GM12878 (cell line): ENCODE measurements around the gene BCL11A.

Experiments
- CTCF ChIP-seq, 3 experiments: IDR thresholded peaks in 2 of 3; conservative IDR thresholded peaks in 1 of 3; 2 replicates each; pipeline ENCODE4 v1.5.1; 2011; ENCODE audit warnings: low read depth in 3 of 3, low read length in 3 of 3, mild to moderate bottlenecking in 3 of 3, control low read depth in 2 of 3, moderate library complexity in 2 of 3, inconsistent platforms in 1 of 3, mixed read lengths in 1 of 3; ENCODE audit not compliant: control insufficient read depth in 2 of 3, insufficient read depth in 1 of 3; ENCODE audit errors: extremely low read depth in 1 of 3
- GABPA ChIP-seq: IDR thresholded peaks from 2 replicates; pipeline ENCODE4 v1.6.1; 2014; ENCODE audit warnings: antibody characterized with exemption, low read depth, mild to moderate bottlenecking, inconsistent platforms
- POLR2A ChIP-seq: IDR thresholded peaks from 2 replicates; pipeline ENCODE4 v1.6.1; 2011; ENCODE audit warnings: low read depth, mild to moderate bottlenecking, low read length
- POLR2AphosphoS5 ChIP-seq: IDR thresholded peaks from 2 replicates; pipeline ENCODE4 v1.6.1; 2011; ENCODE audit warnings: mild to moderate bottlenecking, low read length, inconsistent platforms
- SMC3 ChIP-seq: IDR thresholded peaks from 2 replicates; pipeline ENCODE4 v1.6.1; 2011; ENCODE audit warnings: low read length, improper control_type of control experiment, borderline replicate concordance

- TF ChIP-seq CTCF (IDR thresholded peaks at IDR 0.05 in 2 of 3, conservative IDR thresholded peaks at IDR 0.05 in 1 of 3; ENCODE audit: control insufficient read depth in 2 of 3, extremely low read depth in 1 of 3, insufficient read depth in 1 of 3, low read depth in 3 of 3, low read length in 3 of 3) (no peak), GABPA (no peak), SMC3 (no peak), POLR2AphosphoS5 (no peak), POLR2A (no peak)
These were observed 121.3 kb downstream of the BCL11A start for GRCh38 chr2:60432035-60432601.
